MM.1S (cell line): ENCODE results near the gene FOXJ1.

ENCODE experiments used
- EZH2 ChIP-seq: fragments of 300-600 bp; sonication (generic); optimal IDR thresholded peaks from 2 replicates; pipeline ENCODE3; 2017; ENCODE audit warnings: low read depth, mild to moderate bottlenecking, antibody characterized with exemption, low read length, mixed read lengths
- EZH2phosphoT487 ChIP-seq: fragments of 300-600 bp; sonication (generic); IDR thresholded peaks from 2 replicates; pipeline ENCODE4 v1.6.1; 2018; ENCODE audit warnings: antibody characterized with exemption, low read length
- TF ChIP-seq, protein P1 (sequence below): fragments of 300-600 bp; sonication (generic); IDR thresholded peaks from 2 replicates; pipeline ENCODE4 v1.5.1; 2016; ENCODE audit warnings: antibody characterized with exemption, low read length, mixed read lengths

DNA sequence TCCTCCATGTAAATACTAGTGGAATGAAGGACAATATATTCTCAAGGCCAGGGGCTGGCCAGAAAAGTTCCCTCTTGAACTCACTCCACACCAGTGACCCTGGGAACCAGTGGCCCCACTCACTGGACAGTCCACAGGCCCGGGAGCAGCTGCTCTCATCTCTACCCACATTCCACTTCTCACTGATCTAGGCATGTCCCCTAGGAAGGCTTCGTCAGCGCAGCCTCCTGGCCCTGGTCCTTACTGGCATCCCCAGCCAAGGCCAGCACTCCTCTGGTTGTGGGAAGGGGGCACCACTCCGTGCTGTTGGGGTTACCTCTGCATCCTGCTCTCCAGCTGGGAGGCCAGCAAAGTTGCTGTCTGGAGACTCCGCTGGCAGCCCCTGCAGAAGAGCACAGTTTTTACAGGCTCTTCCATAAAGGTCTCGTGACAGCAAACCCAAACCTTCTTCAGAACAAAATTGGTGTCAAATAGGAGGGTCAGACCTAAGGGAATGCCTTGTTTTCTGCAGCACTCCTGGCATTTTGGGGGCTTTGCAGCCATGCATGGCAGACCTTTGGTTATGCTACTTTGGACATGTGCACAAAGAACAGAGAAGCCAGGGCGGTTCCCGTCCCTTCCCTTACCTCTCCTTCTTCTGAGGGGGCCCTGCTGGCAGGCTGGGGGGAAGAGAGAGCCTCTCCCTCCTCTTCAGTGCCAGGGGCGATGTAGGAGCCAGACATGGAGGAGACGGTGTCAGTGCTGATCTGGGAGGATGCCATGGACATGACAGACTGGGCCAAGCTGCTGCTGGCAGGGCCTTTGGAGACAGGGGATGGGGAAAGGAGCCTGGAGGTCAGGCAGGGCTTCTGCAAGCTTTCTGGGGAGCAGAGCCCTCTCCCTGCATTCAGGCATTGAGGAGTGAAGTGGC lies 14.1 kb upstream of the FOXJ1 start:
- TF ChIP-seq, protein P1, sequence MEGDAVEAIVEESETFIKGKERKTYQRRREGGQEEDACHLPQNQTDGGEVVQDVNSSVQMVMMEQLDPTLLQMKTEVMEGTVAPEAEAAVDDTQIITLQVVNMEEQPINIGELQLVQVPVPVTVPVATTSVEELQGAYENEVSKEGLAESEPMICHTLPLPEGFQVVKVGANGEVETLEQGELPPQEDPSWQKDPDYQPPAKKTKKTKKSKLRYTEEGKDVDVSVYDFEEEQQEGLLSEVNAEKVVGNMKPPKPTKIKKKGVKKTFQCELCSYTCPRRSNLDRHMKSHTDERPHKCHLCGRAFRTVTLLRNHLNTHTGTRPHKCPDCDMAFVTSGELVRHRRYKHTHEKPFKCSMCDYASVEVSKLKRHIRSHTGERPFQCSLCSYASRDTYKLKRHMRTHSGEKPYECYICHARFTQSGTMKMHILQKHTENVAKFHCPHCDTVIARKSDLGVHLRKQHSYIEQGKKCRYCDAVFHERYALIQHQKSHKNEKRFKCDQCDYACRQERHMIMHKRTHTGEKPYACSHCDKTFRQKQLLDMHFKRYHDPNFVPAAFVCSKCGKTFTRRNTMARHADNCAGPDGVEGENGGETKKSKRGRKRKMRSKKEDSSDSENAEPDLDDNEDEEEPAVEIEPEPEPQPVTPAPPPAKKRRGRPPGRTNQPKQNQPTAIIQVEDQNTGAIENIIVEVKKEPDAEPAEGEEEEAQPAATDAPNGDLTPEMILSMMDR: no peak
- TF ChIP-seq EZH2 (no peak), EZH2phosphoT487 (no peak)
